GM12891 (cell line): ENCODE results near the gene MIX23. TPM values are rescaled to one million over a fixed set of nuclear protein-coding genes. Genes with fewer than 3 reads are reported as not detected.

ENCODE experiments used
- DNase-seq: peaks from one replicate; pipeline ENCODE4 v3.0.0; 2011; ENCODE audit warnings: low spot score; ENCODE audit not compliant: insufficient read length
- FAIRE-seq: peaks from 2 replicates; lab custom pipeline; 2011; peaks lifted over from hg19 to GRCh38; lab: Jason Lieb, UNC
- PAX5 ChIP-seq: IDR thresholded peaks from 2 replicates; pipeline ENCODE4 v1.6.1; 2011; ENCODE audit warnings: low read length, moderate library complexity, mild to moderate bottlenecking; ENCODE audit not compliant: insufficient read depth, severe bottlenecking
- POLR2A ChIP-seq: IDR thresholded peaks from 2 replicates; pipeline ENCODE4 v1.6.1; 2011; ENCODE audit warnings: low read depth, low read length, control low read depth
- POLR2AphosphoS5 ChIP-seq: IDR thresholded peaks from 2 replicates; pipeline ENCODE4 v1.6.1; 2011; ENCODE audit warnings: low read depth, low read length, control low read depth
- POU2F2 ChIP-seq: IDR thresholded peaks from 2 replicates; pipeline ENCODE4 v1.6.1; 2011; ENCODE audit warnings: low read depth, mild to moderate bottlenecking, control low read depth, low read length, moderate library complexity
- SPI1 ChIP-seq: IDR thresholded peaks from 2 replicates; pipeline ENCODE4 v1.6.1; 2011; ENCODE audit warnings: low read depth, low read length, control low read depth
- TAF1 ChIP-seq: IDR thresholded peaks from 2 replicates; pipeline ENCODE4 v1.6.1; 2011; ENCODE audit warnings: low read depth, low read length, control low read depth
- polyA plus RNA-seq: library from polyadenylated mRNA; unstranded; fragments of >200 nt; gene quantifications from one replicate; pipeline ENCODE4 v1.2.1, GENCODE V29; 2012; ENCODE audit warnings: low read depth, missing spikeins, inconsistent platforms; ENCODE audit not compliant: missing spikeins

MIX23 gene
- 53.6 TPM for polyA plus RNA-seq

DNA sequence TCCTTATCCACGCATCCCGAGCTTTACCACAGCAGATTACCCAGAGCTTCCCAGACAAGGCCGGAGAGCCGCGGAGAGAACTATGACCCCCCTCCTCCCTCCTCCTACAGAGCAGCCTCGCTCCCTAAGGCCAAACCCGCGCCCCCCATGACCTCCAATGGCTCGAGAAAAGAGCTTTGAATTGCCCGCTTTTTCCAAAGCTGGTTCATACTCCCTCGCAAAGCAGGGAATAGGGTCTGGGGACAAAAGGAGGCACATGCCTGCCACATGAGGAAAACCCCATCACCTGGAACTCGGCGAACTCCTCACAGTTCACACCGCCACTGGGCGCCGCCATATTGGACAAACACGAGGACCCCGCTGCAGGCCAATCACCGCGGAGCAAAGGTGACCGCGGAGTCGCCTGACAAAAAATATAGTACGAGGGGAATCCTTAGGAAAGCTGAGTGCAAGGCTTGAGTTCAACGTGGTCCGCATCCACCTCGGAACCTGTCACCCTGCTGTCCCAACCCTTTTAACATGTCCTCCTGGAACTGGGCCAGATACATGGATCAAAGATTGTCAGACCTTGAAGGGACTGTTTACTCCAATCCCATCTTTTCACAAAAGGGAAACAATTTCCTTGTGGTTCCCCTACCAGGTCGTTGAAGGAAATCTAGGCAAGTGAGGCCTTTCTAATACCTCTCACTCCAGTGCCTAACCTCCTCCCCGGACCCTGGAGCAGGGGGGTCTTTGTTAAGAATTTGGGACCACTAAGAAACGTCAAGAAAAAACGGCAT lies at the start of gene MIX23:
Gene MIX23, minus strand, starts transcription at position 344 of the 779 bp plus-strand sequence. Its CDS starts 7 bp downstream, at position 337.
- TF ChIP-seq POU2F2: 0 out of 2 replicates have a peak, but pooled peaks have one; percentile 44
- TF ChIP-seq PAX5: no peak
- peak; percentile 63 for TF ChIP-seq POLR2A
- TF ChIP-seq SPI1: no peak
- peak; percentile 81 for TF ChIP-seq TAF1
- TF ChIP-seq POLR2AphosphoS5: peak; percentile 87
- DNase-seq: peak; percentile 44
- FAIRE-seq: peak; percentile 91

GRCh38 chr3:122430371-122430770 lies 47.3 kb upstream of the MIX23 start:
- DNase-seq: no peak
- TF ChIP-seq PAX5 (no peak), POU2F2 (no peak), POLR2AphosphoS5 (no peak), TAF1 (no peak), SPI1 (no peak), POLR2A (no peak)
- FAIRE-seq: no peak

DNA sequence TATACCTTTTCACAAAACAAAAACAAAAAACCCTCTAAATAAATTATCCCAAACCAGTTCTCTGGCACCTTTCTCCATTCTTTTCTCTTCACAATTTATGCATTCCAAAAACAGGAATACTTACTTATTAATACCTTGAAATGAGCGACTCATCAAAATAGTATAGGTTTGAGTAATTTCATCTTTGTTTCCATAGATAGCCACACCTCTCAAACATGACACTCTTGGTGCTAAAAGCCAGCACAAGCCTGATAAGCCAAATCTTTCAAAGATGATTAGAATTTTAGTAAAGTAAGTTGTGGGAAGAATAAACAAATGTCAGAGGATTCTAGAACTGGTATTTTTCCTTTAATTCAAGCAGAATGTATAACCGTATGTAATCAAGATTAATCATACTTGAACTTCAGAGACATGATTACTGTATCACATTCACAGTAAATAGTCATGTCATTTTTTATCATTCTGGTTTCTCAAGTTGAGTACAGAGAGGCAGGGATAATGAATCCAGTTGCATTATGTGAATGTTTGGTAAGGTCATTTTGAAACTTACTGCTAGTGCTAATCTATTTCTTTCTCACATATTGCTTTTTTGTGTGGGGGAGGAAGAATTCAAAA lies 44.9 kb upstream of the MIX23 start:
- peak; percentile 54 for FAIRE-seq
- no peak for DNase-seq
- TF ChIP-seq POLR2A: no peak
- TF ChIP-seq TAF1: no peak
- TF ChIP-seq POU2F2: no peak
- TF ChIP-seq SPI1: no peak
- TF ChIP-seq PAX5: no peak
- no peak for TF ChIP-seq POLR2AphosphoS5

GRCh38 chr3:122421836-122422235 lies 38.8 kb upstream of the MIX23 start:
- FAIRE-seq: no peak

GRCh38 chr3:122421101-122421500 lies 38.1 kb upstream of the MIX23 start:
- TF ChIP-seq SPI1: no peak
- no peak for TF ChIP-seq PAX5
- no peak for TF ChIP-seq POLR2A
- TF ChIP-seq POU2F2: no peak
- no peak for TF ChIP-seq TAF1
- no peak for DNase-seq
- no peak for FAIRE-seq

More at GRCh38 chr3:122421836-122422235, 38.8 kb upstream of the MIX23 start:
- DNase-seq: no peak
- TF ChIP-seq POU2F2 (no peak), POLR2A (no peak), PAX5 (no peak), SPI1 (no peak), TAF1 (no peak), POLR2AphosphoS5 (no peak)

GRCh38 chr3:122416966-122417365 lies 33.9 kb upstream of the MIX23 start:
- FAIRE-seq (peak; percentile 13), DNase-seq (no peak)
- TF ChIP-seq SPI1 (no peak), PAX5 (no peak), TAF1 (no peak), POU2F2 (no peak), POLR2A (no peak), POLR2AphosphoS5 (no peak)

DNA sequence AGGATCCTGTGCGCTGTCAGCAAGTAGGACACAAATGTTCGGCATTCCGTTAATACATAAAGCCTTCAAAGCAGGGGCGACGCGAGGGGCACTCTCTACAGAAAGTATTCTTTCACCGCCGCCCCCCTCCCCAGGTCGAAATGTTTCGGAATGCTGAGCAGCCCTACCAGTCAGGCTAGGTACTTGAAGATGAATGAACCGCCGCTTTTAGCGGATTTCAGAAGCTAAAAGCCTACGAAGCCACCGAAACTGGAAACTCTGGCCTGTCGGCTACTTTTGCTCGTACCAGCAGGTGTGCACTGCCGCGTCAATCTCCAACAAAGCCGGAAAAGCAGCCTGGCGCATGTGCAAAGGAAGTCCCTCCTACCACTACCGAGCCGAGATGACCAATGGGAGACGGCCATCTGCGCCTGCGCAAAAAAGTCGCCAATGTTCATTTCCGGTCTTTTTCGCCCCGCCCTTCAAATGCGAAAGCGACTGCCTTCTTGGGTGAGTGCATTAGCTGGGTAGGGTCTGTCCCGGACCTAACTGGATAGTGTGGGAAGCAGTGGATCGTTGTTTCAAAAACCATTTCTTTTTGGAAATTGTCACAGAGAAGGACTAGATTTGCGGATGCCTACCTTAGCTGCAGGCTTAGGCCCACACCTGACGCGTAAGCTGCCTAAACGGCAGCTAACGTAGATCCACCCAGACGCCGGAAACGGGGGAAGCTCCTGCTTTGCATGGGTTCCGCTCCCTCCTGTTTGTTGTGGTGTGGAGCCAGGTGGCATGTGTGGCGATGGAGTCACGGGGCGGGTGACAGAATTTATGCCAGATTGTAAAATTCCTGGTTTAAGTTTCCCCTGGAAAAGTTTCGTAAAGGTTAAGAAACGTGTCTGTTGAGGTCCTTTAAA lies 33.0 kb upstream of the MIX23 start, which contains the start of gene WDR5B:
Gene WDR5B, minus strand, starts transcription at position 301 of the 893 bp plus-strand sequence. CDS start 534 bp downstream, outside the sequence.
- TF ChIP-seq SPI1 (peak; percentile 52), PAX5 (no peak), POU2F2 (peak; percentile 99), POLR2A (peak; percentile 97), POLR2AphosphoS5 (peak; percentile 91), TAF1 (peak; percentile 85)
- DNase-seq (peak; percentile 65), FAIRE-seq (peak; percentile 99)

DNA sequence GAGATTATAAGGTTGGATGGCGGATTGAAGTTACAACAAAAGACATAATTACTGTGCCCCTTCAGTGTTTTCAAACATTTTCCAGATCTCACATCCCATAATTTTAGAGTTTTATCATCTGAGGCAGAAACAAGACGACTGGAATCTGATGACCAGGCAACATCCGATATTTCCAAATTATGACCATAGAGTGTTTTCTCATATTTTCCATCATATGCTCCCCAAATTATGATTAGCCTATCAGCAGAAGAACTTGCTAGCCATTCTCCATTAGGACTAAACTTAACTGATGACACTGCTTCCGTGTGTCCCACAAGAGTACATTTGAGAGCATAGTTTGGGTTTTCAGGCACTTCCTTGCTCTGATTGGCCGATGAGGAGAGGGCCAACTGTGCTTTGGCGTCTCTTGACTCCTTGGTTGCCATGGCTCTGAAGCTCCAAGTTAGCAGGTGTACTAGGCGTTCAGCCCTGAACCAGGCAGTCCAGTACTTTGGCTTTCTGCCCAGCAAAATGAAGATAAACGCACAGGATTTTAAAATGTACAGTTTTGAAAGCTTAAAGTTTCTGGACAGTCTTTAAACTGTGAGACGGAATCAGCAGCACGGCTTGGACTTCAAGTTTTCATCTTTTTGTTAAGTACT lies 32.2 kb upstream of the MIX23 start:
- FAIRE-seq (no peak), DNase-seq (peak; percentile 38)
- TF ChIP-seq SPI1 (peak; percentile 61), POLR2AphosphoS5 (no peak)
